Stimulated activated naive B cell treated with anti-CD40 and anti-IgM and Interleukin-4, amounts not matched to agents 10 μg/mL and 1 μg/mL and 100 μg/mL, for 72 hours (primary cell): Measurements from ENCODE around the gene IL17RC.
A peak's percentile ranks its signal among the peaks of the same experiment; 100 is the strongest.

Experiments used
- ATAC-seq, 2 donors: fragments of 150-1000 bp; cut with Tn5 transposase; replicated peaks; 2 replicates each; pipeline ENCODE4 v1.10.0; 2021; ENCODE audit warnings: moderate library complexity in 1 of 2
- DNase-seq: peaks from one replicate; pipeline ENCODE4 v3.0.0; 2021
- H3K27ac Mint-ChIP-seq: one replicate; pipeline ENCODE4 v1.8.0; 2022; ENCODE audit warnings: mild to moderate bottlenecking, mixed read lengths
- H3K27me3 Mint-ChIP-seq, 2 donors: one replicate each; pipeline ENCODE4 v1.8.0; 2022; ENCODE audit warnings: mixed read lengths in 2 of 2
- H3K36me3 Mint-ChIP-seq, 2 donors: one replicate each; pipeline ENCODE4 v1.8.0; 2022; ENCODE audit warnings: mixed read lengths in 2 of 2, mild to moderate bottlenecking in 1 of 2
- H3K4me1 Mint-ChIP-seq, 2 donors: one replicate each; pipeline ENCODE4 v1.8.0; 2022; ENCODE audit warnings: mixed read lengths in 2 of 2, mild to moderate bottlenecking in 1 of 2
- H3K4me3 Mint-ChIP-seq, 2 donors: one replicate each; pipeline ENCODE4 v1.8.0; 2022; ENCODE audit warnings: mild to moderate bottlenecking in 2 of 2, mixed read lengths in 2 of 2, moderate library complexity in 1 of 2
- H3K9me3 Mint-ChIP-seq, 2 donors: one replicate each; pipeline ENCODE4 v1.8.0; 2022; ENCODE audit warnings: mixed read lengths in 2 of 2, mild to moderate bottlenecking in 1 of 2

Gene IL17RC

GRCh38 chr3:9980251-9980650, 63.4 kb downstream of the IL17RC start:
- DNase-seq (no peak), ATAC-seq (no peak)
- Mint-ChIP-seq H3K27me3 (no peaks in the 10 kb centered on the region), H3K4me1 (peaks cover 14 to 58% of the 10 kb centered on the region in 2 donors), H3K36me3 (peaks cover 17 to 26% of the 10 kb centered on the region in 2 donors), H3K9me3 (no peaks in the 10 kb centered on the region), H3K27ac (peak overlapping the region; percentile 5), H3K4me3 (no peak overlapping the region)
